ENCODE measurements around the gene PPL. TPM values are rescaled to one million over a fixed set of nuclear protein-coding genes. Genes with fewer than 3 reads are reported as not detected.

Gene PPL
- total and polyA plus RNA-seq, 2 donors (not counting 3 experiments of a cell fraction or from before 2014, with no cell fraction given): 0.07 to 0.20 TPM

DNA sequence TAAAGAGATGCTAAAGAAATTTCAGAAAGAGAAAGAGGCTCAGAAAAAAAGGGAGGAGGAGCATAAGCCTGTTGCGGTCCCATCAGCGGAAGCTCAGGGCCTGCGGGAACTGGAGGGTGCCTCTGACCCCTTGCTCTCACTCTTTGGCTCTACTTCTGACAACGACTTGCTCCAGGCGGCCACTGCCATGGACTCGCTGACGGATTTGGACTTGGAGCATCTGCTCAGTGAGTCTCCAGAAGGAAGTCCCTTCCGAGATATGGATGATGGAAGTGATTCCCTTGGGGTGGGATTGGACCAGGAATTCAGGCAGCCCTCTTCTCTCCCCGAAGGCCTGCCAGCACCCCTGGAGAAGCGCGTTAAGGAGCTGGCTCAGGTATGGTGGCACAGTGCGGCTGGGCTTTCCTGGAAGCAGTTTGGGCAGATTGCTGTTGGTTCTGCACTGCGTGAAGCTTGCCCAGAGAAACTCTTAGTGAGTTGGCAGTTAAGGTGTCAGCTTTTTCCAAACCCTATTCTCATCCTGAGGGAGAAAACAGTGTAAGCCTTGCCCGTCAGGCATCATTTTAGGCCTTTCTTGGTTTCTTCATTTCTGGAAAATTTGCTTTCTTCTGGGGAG, 76.1 kb downstream of the PPL start:
- CTCF ChIA-PET: interaction anchor here (0.9 to 1.8 kb wide), 4 partner anchors 9 to 96 kb away, joined by 3 to 13 read pairs (median 6); no protein-coding TSS in a partner anchor
- Histone ChIP-seq H3K9me3 (replicated peaks; ENCODE audit: control insufficient read depth, insufficient read depth, low read length) (no peaks in the 10 kb centered on the region), H3K9me1 (replicated peaks; ENCODE audit: control insufficient read depth, extremely low read depth, insufficient read depth, low read length) (no peaks in the 10 kb centered on the region), H3K4me1 (ENCODE audit: control insufficient read depth, extremely low read depth, insufficient read depth, low read length) (peaks cover 26% of the 10 kb centered on the region), H3K27ac (ENCODE audit: insufficient read depth, low read depth, low read length) (peak overlapping the region; percentile 86), H4K20me1 (replicated peaks; ENCODE audit: control insufficient read depth, extremely low read depth, insufficient read depth, low read length) (no peaks in the 10 kb centered on the region), H2AFZ (ENCODE audit: low read depth, low read length) (no peak overlapping the region), H3K27me3 (ENCODE audit: control insufficient read depth in 2 of 2, insufficient read depth in 2 of 2, low read length in 2 of 2) (no peaks in the 10 kb centered on the region), H3K79me2 (ENCODE audit: control insufficient read depth, insufficient read depth, low read length) (peaks cover 67% of the 10 kb centered on the region), H3K4me2 (ENCODE audit: insufficient read depth, low read length) (no peak overlapping the region), H3K9ac (replicated peaks; ENCODE audit: extremely low read depth, insufficient read depth, low read length) (no peak overlapping the region), H3K4me3 (replicated peaks in 1 of 3; ENCODE audit: insufficient read depth in 1 of 3, low read depth in 1 of 3, low read length in 3 of 3) (no peak overlapping the region), H3K36me3 (ENCODE audit: control insufficient read depth in 2 of 2, extremely low read depth in 1 of 2, insufficient read depth in 2 of 2, low read length in 2 of 2) (peaks cover 16 to 21% of the 10 kb centered on the region in 2 experiments)
- FAIRE-seq (no peak), DNase-seq (ENCODE audit: low read depth, low spot score) (no peak)
- BruUV-seq (replicated peaks): TSS peak; percentile 3
- POLR2A ChIA-PET: no interaction called here
- TF ChIP-seq JUN (IDR thresholded peaks at IDR 0.05; ENCODE audit: borderline replicate concordance, insufficient read depth, insufficient read length, low read depth) (no peak), FOS (IDR thresholded peaks at IDR 0.05; ENCODE audit: borderline replicate concordance, insufficient read depth, low read length) (no peak), MYC (IDR thresholded peaks at IDR 0.05; ENCODE audit: low read depth, low read length) (no peak), POLR2A (IDR thresholded peaks at IDR 0.05; ENCODE audit: low read depth, low read length) (no peak), GATA2 (IDR thresholded peaks at IDR 0.05; ENCODE audit: insufficient read depth, insufficient read length, low read depth, low read length) (no peak), POLR2AphosphoS5 (IDR thresholded peaks at IDR 0.05; ENCODE audit: insufficient read depth, low read depth, low read length) (no peak), EZH2 (IDR thresholded peaks at IDR 0.05; ENCODE audit: borderline replicate concordance, low read depth, low read length, severe bottlenecking) (no peak)
- TF ChIP-seq, protein P1, sequence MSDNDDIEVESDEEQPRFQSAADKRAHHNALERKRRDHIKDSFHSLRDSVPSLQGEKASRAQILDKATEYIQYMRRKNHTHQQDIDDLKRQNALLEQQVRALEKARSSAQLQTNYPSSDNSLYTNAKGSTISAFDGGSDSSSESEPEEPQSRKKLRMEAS (IDR thresholded peaks at IDR 0.05; ENCODE audit: insufficient read depth, insufficient read length): no peak
- TF ChIP-seq, protein P2, sequence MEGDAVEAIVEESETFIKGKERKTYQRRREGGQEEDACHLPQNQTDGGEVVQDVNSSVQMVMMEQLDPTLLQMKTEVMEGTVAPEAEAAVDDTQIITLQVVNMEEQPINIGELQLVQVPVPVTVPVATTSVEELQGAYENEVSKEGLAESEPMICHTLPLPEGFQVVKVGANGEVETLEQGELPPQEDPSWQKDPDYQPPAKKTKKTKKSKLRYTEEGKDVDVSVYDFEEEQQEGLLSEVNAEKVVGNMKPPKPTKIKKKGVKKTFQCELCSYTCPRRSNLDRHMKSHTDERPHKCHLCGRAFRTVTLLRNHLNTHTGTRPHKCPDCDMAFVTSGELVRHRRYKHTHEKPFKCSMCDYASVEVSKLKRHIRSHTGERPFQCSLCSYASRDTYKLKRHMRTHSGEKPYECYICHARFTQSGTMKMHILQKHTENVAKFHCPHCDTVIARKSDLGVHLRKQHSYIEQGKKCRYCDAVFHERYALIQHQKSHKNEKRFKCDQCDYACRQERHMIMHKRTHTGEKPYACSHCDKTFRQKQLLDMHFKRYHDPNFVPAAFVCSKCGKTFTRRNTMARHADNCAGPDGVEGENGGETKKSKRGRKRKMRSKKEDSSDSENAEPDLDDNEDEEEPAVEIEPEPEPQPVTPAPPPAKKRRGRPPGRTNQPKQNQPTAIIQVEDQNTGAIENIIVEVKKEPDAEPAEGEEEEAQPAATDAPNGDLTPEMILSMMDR (IDR thresholded peaks at IDR 0.05; ENCODE audit: extremely low read depth in 1 of 2, insufficient read depth in 1 of 2, low read depth in 1 of 2, low read length in 2 of 2): no peak
- intact Hi-C loops (cut with micrococcal nuclease): no loop called here
- dilution Hi-C loops (cut with MboI; ENCODE audit: extremely low pct_ligation_motif_present, low sequenced_read_pairs): no loop called here
